Uterus (tissue), 2 donors: ENCODE measurements around the gene LSM14A.

Source experiments
- CTCF ChIP-seq, 4 experiments: fragments of 200-600 bp in 2 of 4; fragments of 450-650 bp in 2 of 4; sonication (generic) in 2 of 4; IDR thresholded peaks; one replicate each; pipeline ENCODE4 v1.5.1; 2016 to 2019; ENCODE audit warnings: antibody characterized with exemption in 4 of 4, mild to moderate bottlenecking in 2 of 4, moderate library complexity in 1 of 4
- POLR2A ChIP-seq, 2 donors: fragments of 450-650 bp; IDR thresholded peaks; one replicate each; pipeline ENCODE4 v1.6.1; 2016; ENCODE audit warnings: antibody characterized with exemption in 2 of 2, mild to moderate bottlenecking in 1 of 2, moderate library complexity in 1 of 2

GRCh38 chr19:34225659-34226015, 53.3 kb downstream of the LSM14A start:
- TF ChIP-seq POLR2A (IDR thresholded peaks at IDR 0.05): no peak
- TF ChIP-seq CTCF (IDR thresholded peaks at IDR 0.05): no peak
